Lower leg skin (tissue), 3 donors: Measurements from ENCODE around the gene SEMA3A.

Experiments
- CTCF ChIP-seq, 3 donors: fragments of 450-650 bp; IDR thresholded peaks; one replicate each; pipeline ENCODE4 v1.5.1; 2016; ENCODE audit warnings: antibody characterized with exemption in 3 of 3, mild to moderate bottlenecking in 3 of 3, moderate library complexity in 2 of 3
- POLR2A ChIP-seq, 2 donors: fragments of 450-650 bp; IDR thresholded peaks; one replicate each; pipeline ENCODE4 v1.6.1; 2016 to 2017; ENCODE audit warnings: antibody characterized with exemption in 2 of 2, mild to moderate bottlenecking in 1 of 2, moderate library complexity in 1 of 2

DNA sequence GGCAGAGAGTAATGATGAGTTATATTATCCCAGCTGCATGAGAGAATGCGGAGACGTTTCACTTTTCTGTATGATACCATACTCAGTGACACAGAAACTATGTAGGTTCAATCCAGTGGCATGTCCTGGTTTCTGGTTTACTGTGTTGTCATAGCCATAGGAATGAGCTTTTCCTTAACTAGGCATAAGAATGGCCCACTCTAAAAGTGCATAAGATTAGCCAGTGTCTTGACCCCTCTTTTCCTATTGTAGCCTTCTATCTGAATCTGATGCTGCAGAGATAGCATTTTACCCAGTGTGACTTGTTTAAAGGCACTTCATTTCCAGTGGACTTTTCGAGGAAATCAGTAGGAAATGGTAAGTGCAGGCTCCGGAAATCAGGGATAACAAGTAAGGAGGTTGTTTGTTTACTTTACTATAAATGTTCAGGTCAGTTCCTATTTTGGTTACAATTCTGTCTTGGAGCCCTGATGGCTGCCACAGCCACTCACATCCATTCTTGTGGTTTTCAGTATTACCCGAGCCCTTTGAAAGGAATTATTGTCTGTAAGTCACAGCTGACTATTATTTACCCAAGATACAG is 70.5 kb downstream of the SEMA3A start:
- no peak for TF ChIP-seq POLR2A (IDR thresholded peaks at IDR 0.05)
- no peak for TF ChIP-seq CTCF (IDR thresholded peaks at IDR 0.05)
